ENCODE measurements around the gene LHX4.
"Not testable (repeated sequence)": the region's sequence is repeated elsewhere in the genome, so short reads cannot be mapped to it uniquely, and the experiment has no call there.

LHX4 gene

GRCh38 chr1:180198611-180199010 lies 31.5 kb upstream of the LHX4 start:
- Histone ChIP-seq H3K27ac (ENCODE audit: low read depth, low read length) (no peak overlapping the region), H3K9me3 (ENCODE audit: low read length) (no peaks in the 10 kb centered on the region), H3K4me1 (ENCODE audit: insufficient read depth, low read length) (no peaks in the 10 kb centered on the region), H3K27me3 (ENCODE audit: control insufficient read depth in 1 of 2, insufficient read depth in 2 of 2, low read length in 2 of 2) (no peaks in the 10 kb centered on the region), H3K9ac (ENCODE audit: low read length) (no peak overlapping the region), H3K36me3 (ENCODE audit: insufficient read depth, low read length) (peaks cover 11% of the 10 kb centered on the region), H3K4me3 (ENCODE audit: low read depth in 1 of 2, low read length in 2 of 2) (no peak overlapping the region)

- Histone ChIP-seq H3K4me1 (ENCODE audit: insufficient read depth, low read length) (no peaks in the 10 kb centered on the region), H3K9ac (ENCODE audit: low read length) (no peak overlapping the region), H3K27me3 (ENCODE audit: control insufficient read depth in 1 of 2, insufficient read depth in 2 of 2, low read length in 2 of 2) (no peaks in the 10 kb centered on the region), H3K36me3 (ENCODE audit: insufficient read depth, low read length) (peaks cover 11% of the 10 kb centered on the region), H3K27ac (ENCODE audit: low read depth, low read length) (no peak overlapping the region), H3K4me3 (ENCODE audit: low read depth in 1 of 2, low read length in 2 of 2) (no peak overlapping the region), H3K9me3 (ENCODE audit: low read length) (no peaks in the 10 kb centered on the region)
These were observed 31.0 kb upstream of the LHX4 start for GRCh38 chr1:180199018-180199417.

DNA sequence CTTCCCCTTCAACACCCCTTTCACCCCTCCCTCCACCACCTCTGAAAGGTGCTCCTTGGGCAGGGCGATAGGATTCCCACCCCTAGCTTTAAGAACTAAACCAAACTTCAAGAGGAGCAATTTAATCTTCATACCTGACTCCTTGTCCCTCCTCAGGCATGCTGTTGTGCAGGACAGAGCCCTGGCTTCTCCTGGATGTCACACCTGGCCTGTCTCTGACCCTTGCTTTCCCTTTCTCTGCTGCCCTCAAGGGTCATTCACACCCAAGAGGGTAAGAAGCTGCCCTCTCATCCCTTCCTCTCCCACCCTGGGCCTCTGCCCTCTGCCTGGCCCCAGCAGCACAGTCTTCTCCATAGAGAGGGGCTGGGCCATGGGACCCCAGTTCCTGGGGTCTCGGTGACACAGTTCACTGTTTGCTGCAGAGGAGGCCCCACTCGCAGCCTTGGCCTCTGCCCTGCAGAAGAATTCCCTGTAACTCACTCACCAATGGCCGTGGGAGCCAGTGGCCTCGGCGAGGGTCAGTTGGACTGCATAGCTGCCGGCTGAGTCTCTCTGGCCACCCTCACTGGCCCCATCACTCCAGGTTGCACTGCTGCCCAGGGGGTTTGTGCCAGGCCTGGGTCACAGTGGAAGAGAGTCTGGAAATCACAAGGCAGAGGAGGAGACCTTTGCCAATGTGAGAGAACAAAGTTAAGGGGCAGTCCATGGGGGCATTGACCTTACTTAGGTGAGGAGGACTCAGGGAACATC lies 28.4 kb upstream of the LHX4 start:
- H3K9me3 ChIP-seq (ENCODE audit: low read length) = no peaks in the 10 kb centered on the region
- H3K4me3 ChIP-seq (ENCODE audit: low read depth in 1 of 2, low read length in 2 of 2) = no peak overlapping the region
- no peak overlapping the region for H3K9ac ChIP-seq (ENCODE audit: low read length)
- no peaks in the 10 kb centered on the region for H3K4me1 ChIP-seq (ENCODE audit: insufficient read depth, low read length)
- no peaks in the 10 kb centered on the region for H3K36me3 ChIP-seq (ENCODE audit: insufficient read depth, low read length)
- H3K27ac ChIP-seq (ENCODE audit: low read depth, low read length) = no peak overlapping the region
- no peaks in the 10 kb centered on the region for H3K27me3 ChIP-seq (ENCODE audit: control insufficient read depth in 1 of 2, insufficient read depth in 2 of 2, low read length in 2 of 2)

- H3K27ac ChIP-seq (ENCODE audit: low read depth, low read length); H3K4me1 ChIP-seq (ENCODE audit: insufficient read depth, low read length); H3K9ac ChIP-seq (ENCODE audit: low read length); H3K9me3 ChIP-seq (ENCODE audit: low read length); H3K27me3 ChIP-seq (ENCODE audit: control insufficient read depth in 1 of 2, insufficient read depth in 2 of 2, low read length in 2 of 2); H3K4me3 ChIP-seq (ENCODE audit: low read depth in 1 of 2, low read length in 2 of 2); H3K36me3 ChIP-seq (ENCODE audit: insufficient read depth, low read length): not testable (repeated sequence)
These were observed 27.5 kb upstream of the LHX4 start for GRCh38 chr1:180202588-180202987.

DNA sequence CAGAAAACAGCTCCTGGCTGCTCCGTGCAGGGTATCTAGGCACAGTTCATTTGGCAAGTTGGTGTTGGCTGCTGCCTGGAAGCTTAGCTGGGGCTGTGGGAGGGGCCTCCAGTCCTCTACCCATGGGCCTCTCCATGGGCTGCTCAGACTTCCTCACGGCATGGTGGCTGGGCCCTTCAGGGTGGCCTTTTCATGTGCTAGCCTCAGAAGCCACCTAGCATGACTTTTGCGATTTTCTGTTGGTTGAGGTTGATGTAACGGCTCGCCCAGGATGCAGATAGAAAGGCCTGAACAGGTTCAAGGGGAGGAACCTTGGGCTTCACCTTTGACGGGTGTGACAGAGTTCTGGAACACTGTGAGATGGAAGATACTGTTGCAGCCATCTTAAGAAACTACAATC lies 25.8 kb upstream of the LHX4 start:
- Histone ChIP-seq H3K4me3 (ENCODE audit: low read depth in 1 of 2, low read length in 2 of 2) (no peak overlapping the region), H3K27ac (ENCODE audit: low read depth, low read length) (no peak overlapping the region), H3K36me3 (ENCODE audit: insufficient read depth, low read length) (no peaks in the 10 kb centered on the region), H3K27me3 (ENCODE audit: control insufficient read depth in 1 of 2, insufficient read depth in 2 of 2, low read length in 2 of 2) (no peaks in the 10 kb centered on the region), H3K4me1 (ENCODE audit: insufficient read depth, low read length) (no peaks in the 10 kb centered on the region), H3K9me3 (ENCODE audit: low read length) (no peaks in the 10 kb centered on the region), H3K9ac (ENCODE audit: low read length) (no peak overlapping the region)

- no peaks in the 10 kb centered on the region for H3K4me1 ChIP-seq (ENCODE audit: insufficient read depth, low read length)
- H3K36me3 ChIP-seq (ENCODE audit: insufficient read depth, low read length) = no peaks in the 10 kb centered on the region
- H3K27me3 ChIP-seq (ENCODE audit: control insufficient read depth in 1 of 2, insufficient read depth in 2 of 2, low read length in 2 of 2) = peaks cover 0 to under 1% of the 10 kb centered on the region in 2 donors
- H3K27ac ChIP-seq (ENCODE audit: low read depth, low read length) = no peak overlapping the region
- no peak overlapping the region for H3K4me3 ChIP-seq (ENCODE audit: low read depth in 1 of 2, low read length in 2 of 2)
- no peak overlapping the region for H3K9ac ChIP-seq (ENCODE audit: low read length)
- H3K9me3 ChIP-seq (ENCODE audit: low read length) = no peaks in the 10 kb centered on the region
These were observed 23.5 kb upstream of the LHX4 start for GRCh38 chr1:180206581-180206980.

DNA sequence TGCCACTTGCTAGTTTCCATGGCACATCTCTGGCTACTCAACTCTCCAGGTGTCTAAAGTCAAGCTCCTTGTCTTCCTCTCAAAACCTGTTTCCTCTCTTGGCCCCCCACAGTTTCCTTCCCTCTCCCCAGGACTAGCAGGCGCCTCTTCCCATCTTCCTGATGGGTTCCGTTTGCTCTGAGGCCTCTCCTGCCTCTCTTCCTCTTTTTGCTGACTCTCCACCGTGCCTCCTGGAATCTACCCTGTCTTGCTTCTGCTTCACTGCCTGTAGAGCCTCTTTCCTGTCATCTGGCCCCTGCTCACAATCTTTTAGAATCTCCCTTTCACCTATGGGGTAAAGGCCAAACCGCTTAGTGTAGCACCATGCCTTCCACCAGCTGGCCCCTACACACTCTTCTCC lies 21.8 kb upstream of the LHX4 start:
- Histone ChIP-seq H3K27ac (ENCODE audit: low read depth, low read length) (no peak overlapping the region), H3K36me3 (ENCODE audit: insufficient read depth, low read length) (no peaks in the 10 kb centered on the region), H3K9me3 (ENCODE audit: low read length) (no peaks in the 10 kb centered on the region), H3K27me3 (ENCODE audit: control insufficient read depth in 1 of 2, insufficient read depth in 2 of 2, low read length in 2 of 2) (peaks cover 0 to 4% of the 10 kb centered on the region in 2 donors), H3K4me1 (ENCODE audit: insufficient read depth, low read length) (no peaks in the 10 kb centered on the region), H3K4me3 (ENCODE audit: low read depth in 1 of 2, low read length in 2 of 2) (no peak overlapping the region), H3K9ac (ENCODE audit: low read length) (no peak overlapping the region)

- H3K9ac ChIP-seq (ENCODE audit: low read length) = no peak overlapping the region
- no peaks in the 10 kb centered on the region for H3K4me1 ChIP-seq (ENCODE audit: insufficient read depth, low read length)
- H3K9me3 ChIP-seq (ENCODE audit: low read length) = no peaks in the 10 kb centered on the region
- no peaks in the 10 kb centered on the region for H3K36me3 ChIP-seq (ENCODE audit: insufficient read depth, low read length)
- H3K27ac ChIP-seq (ENCODE audit: low read depth, low read length) = no peak overlapping the region
- H3K27me3 ChIP-seq (ENCODE audit: control insufficient read depth in 1 of 2, insufficient read depth in 2 of 2, low read length in 2 of 2) = peaks cover 0 to 4% of the 10 kb centered on the region in 2 donors
- H3K4me3 ChIP-seq (ENCODE audit: low read depth in 1 of 2, low read length in 2 of 2) = no peak overlapping the region
These were observed 19.9 kb upstream of the LHX4 start for GRCh38 chr1:180210008-180210620.

GRCh38 chr1:180211156-180211859 lies 18.8 kb upstream of the LHX4 start:
- H3K9ac ChIP-seq (ENCODE audit: low read length) = no peak overlapping the region
- H3K27me3 ChIP-seq (ENCODE audit: control insufficient read depth in 1 of 2, insufficient read depth in 2 of 2, low read length in 2 of 2) = peaks cover 0 to 4% of the 10 kb centered on the region in 2 donors
- no peaks in the 10 kb centered on the region for H3K4me1 ChIP-seq (ENCODE audit: insufficient read depth, low read length)
- H3K36me3 ChIP-seq (ENCODE audit: insufficient read depth, low read length) = no peaks in the 10 kb centered on the region
- no peak overlapping the region for H3K27ac ChIP-seq (ENCODE audit: low read depth, low read length)
- no peaks in the 10 kb centered on the region for H3K9me3 ChIP-seq (ENCODE audit: low read length)
- no peak overlapping the region for H3K4me3 ChIP-seq (ENCODE audit: low read depth in 1 of 2, low read length in 2 of 2)

- Histone ChIP-seq H3K27ac (ENCODE audit: low read depth, low read length) (no peak overlapping the region), H3K27me3 (ENCODE audit: control insufficient read depth in 1 of 2, insufficient read depth in 2 of 2, low read length in 2 of 2) (peaks cover 0 to 4% of the 10 kb centered on the region in 2 donors), H3K36me3 (ENCODE audit: insufficient read depth, low read length) (no peaks in the 10 kb centered on the region), H3K9ac (ENCODE audit: low read length) (no peak overlapping the region), H3K9me3 (ENCODE audit: low read length) (no peaks in the 10 kb centered on the region), H3K4me3 (ENCODE audit: low read depth in 1 of 2, low read length in 2 of 2) (no peak overlapping the region), H3K4me1 (ENCODE audit: insufficient read depth, low read length) (no peaks in the 10 kb centered on the region)
These were observed 18.2 kb upstream of the LHX4 start for GRCh38 chr1:180211860-180212229.

- Histone ChIP-seq H3K4me3 (ENCODE audit: low read depth in 1 of 2, low read length in 2 of 2) (no peak overlapping the region), H3K4me1 (ENCODE audit: insufficient read depth, low read length) (no peaks in the 10 kb centered on the region), H3K9ac (ENCODE audit: low read length) (no peak overlapping the region), H3K36me3 (ENCODE audit: insufficient read depth, low read length) (no peaks in the 10 kb centered on the region), H3K9me3 (ENCODE audit: low read length) (no peaks in the 10 kb centered on the region), H3K27me3 (ENCODE audit: control insufficient read depth in 1 of 2, insufficient read depth in 2 of 2, low read length in 2 of 2) (peaks cover 0 to 4% of the 10 kb centered on the region in 2 donors), H3K27ac (ENCODE audit: low read depth, low read length) (no peak overlapping the region)
These were observed 16.5 kb upstream of the LHX4 start for GRCh38 chr1:180213401-180214170.

Data from muscle layer of colon (tissue), 2 donors.